Astrocyte of the cerebellum (primary cell): ENCODE measurements around the gene NEK3.
"Not testable (repeated sequence)": the region's sequence is repeated elsewhere in the genome, so short reads cannot be mapped to it uniquely, and the experiment has no call there.

ENCODE experiments used
- DNase-seq: peaks from one replicate; pipeline ENCODE4 v3.0.0-alpha.2; 2011; ENCODE audit warnings: low read depth
- H3K4me3 ChIP-seq: 2 replicates; pipeline ENCODE4 v1.5.1; 2011; ENCODE audit warnings: mild to moderate bottlenecking, low read depth, low read length, moderate library complexity
- in situ Hi-C: cut with HindIII; loops from 2 replicates; pipeline ENCODE4 v1.10.0; 2017; ENCODE audit warnings: low sequenced_read_pairs
- TF ChIP-seq, protein P1 (sequence below): IDR thresholded peaks from 2 replicates; pipeline ENCODE4 v1.5.1; 2012; ENCODE audit warnings: low read length, low read depth, moderate library complexity, mild to moderate bottlenecking; ENCODE audit errors: missing control alignments

Gene NEK3

GRCh38 chr13:52109116-52109670, 50.2 kb downstream of the NEK3 start:
- DNase-seq, result no peak
- H3K4me3 ChIP-seq, result no peak overlapping the region
- in situ Hi-C loops, result loop anchor here (25.0 kb wide), 1 partner anchor 222 kb away; no protein-coding TSS in a partner anchor
- TF ChIP-seq, protein P1, sequence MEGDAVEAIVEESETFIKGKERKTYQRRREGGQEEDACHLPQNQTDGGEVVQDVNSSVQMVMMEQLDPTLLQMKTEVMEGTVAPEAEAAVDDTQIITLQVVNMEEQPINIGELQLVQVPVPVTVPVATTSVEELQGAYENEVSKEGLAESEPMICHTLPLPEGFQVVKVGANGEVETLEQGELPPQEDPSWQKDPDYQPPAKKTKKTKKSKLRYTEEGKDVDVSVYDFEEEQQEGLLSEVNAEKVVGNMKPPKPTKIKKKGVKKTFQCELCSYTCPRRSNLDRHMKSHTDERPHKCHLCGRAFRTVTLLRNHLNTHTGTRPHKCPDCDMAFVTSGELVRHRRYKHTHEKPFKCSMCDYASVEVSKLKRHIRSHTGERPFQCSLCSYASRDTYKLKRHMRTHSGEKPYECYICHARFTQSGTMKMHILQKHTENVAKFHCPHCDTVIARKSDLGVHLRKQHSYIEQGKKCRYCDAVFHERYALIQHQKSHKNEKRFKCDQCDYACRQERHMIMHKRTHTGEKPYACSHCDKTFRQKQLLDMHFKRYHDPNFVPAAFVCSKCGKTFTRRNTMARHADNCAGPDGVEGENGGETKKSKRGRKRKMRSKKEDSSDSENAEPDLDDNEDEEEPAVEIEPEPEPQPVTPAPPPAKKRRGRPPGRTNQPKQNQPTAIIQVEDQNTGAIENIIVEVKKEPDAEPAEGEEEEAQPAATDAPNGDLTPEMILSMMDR, result no peak

DNA sequence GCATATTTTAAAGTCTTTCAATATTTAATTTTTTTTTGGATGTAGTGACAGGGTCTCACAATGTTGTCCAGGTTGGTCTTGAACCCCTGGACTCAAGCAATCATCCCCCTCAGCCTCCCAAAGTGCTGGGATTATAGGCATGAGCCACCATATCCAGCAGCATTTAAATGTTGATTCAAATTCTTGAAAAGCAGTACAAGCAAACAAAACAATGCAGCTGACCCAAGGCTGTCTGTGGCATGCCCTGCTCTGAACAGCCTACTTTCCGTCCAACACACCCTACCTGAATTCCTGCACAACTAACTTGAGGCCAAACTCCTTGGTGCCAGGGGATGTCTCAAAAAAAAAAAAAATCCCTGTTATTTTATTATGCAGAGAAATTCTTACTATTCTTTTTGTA, 53.6 kb downstream of the NEK3 start:
- DNase-seq, result no peak
- H3K4me3 ChIP-seq, result no peak overlapping the region
- in situ Hi-C loops, result loop anchor here (25.0 kb wide), 1 partner anchor 219 kb away; no protein-coding TSS in a partner anchor
- TF ChIP-seq, protein P1, result no peak

GRCh38 chr13:52104624-52105023, 54.8 kb downstream of the NEK3 start:
- in situ Hi-C loops, result loop anchor here (25.0 kb wide), 1 partner anchor 217 kb away; no protein-coding TSS in a partner anchor
- TF ChIP-seq, protein P1, result no peak
- H3K4me3 ChIP-seq, result no peak overlapping the region
- no peak for DNase-seq

- TF ChIP-seq, protein P1, result no peak
- in situ Hi-C loops, result loop anchor here (25.0 kb wide), 1 partner anchor 216 kb away; no protein-coding TSS in a partner anchor
- no peak overlapping the region for H3K4me3 ChIP-seq
- no peak for DNase-seq
Observed at GRCh38 chr13:52103386-52103785, 56.0 kb downstream of the NEK3 start.

DNA sequence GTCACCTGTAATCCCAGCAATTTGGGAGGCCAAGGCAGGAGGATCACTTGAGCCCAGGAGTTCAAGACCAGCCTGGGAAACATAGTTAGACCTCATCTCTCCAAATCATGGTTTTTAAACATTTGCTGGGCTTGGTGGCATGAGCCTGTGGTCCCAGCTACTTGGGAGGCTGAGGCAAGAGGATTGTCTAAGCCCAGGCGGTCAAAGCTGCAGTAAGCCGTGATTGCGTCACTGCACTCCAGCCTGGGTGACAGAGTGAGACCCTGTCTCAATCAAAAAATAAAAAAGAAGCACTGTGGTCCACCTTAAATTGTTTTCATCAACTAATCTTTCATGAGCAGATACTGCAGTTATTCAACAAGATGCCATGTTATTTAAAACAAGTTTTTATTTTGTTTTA, 57.0 kb downstream of the NEK3 start:
- in situ Hi-C loops, result loop anchor here (25.0 kb wide), 1 partner anchor 215 kb away; no protein-coding TSS in a partner anchor
- DNase-seq, H3K4me3 ChIP-seq: not testable (repeated sequence)

DNA sequence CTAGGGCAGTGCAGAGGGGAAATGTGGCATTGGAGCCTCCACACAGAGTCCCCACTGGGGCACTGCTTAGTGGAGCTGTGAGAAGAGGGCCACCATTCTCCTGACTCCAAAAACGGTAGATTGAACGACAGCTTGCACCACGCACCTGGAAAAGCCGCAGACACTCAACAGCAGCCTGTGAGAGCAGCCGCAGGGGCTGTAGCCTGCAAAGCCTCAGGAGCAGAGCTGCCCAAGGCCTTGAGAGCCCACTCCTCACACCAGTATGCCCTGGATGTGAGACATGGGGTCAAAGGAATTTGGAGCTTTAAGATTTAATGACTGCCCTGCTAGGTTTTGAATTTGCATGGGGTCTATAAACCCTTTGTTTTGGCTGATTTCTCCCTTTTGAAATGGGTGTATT, 62.2 kb downstream of the NEK3 start:
- DNase-seq, result no peak
- H3K4me3 ChIP-seq, result no peak overlapping the region
- TF ChIP-seq, protein P1, result no peak
- in situ Hi-C loops, result no loop called here

- no peak for DNase-seq
- TF ChIP-seq, protein P1, result no peak
- in situ Hi-C loops, result no loop called here
- H3K4me3 ChIP-seq, result no peak overlapping the region
Observed at GRCh38 chr13:52096748-52097147, 62.6 kb downstream of the NEK3 start.
